CD4-positive, CD25-positive, alpha-beta regulatory T cell (primary cell): Measurements from ENCODE around the gene ANKS1B. TPM values are rescaled to one million over a fixed set of nuclear protein-coding genes. Genes with fewer than 3 reads are reported as not detected.

ENCODE experiments used
- polyA plus RNA-seq, 4 donors: library from polyadenylated mRNA; unstranded; fragments of 300-500 nt; fragmentation: Illumina TruSeq; gene quantifications; one replicate each; pipeline ENCODE4 v1.2.3, GENCODE V29; 2021
- total RNA-seq: library from RNA; stranded (reverse); gene quantifications from one replicate; pipeline ENCODE4 v1.2.3, GENCODE V29; 2022

The ANKS1B gene
- total and polyA plus RNA-seq, 5 donors from 2014 or later: 4.0 to 15.9 (median 9.5) TPM

Other genes with a start within 250 kb of the ANKS1B start
- gene BLTP3B, start 157.9 kb upstream of the ANKS1B start, total RNA-seq: 26.5 TPM
- gene BLTP3B, start 157.9 kb upstream of the ANKS1B start, polyA plus RNA-seq: 10 to 100 TPM; 12.1 to 17.9 (median 16.4) TPM
- gene ACTR6, start 215.9 kb upstream of the ANKS1B start, total RNA-seq: 30.6 TPM
- 10 to 100 TPM; 36.2 to 41.9 (median 39.5) TPM for gene ACTR6, start 215.9 kb upstream of the ANKS1B start, polyA plus RNA-seq